Neural crest cell (in vitro differentiated cells): ENCODE results near the gene PLEKHO2. TPM values are rescaled to one million over a fixed set of nuclear protein-coding genes. Genes with fewer than 3 reads are reported as not detected.
A peak's percentile ranks its signal among the peaks of the same experiment; 100 is the strongest.

Experiments used
- DNase-seq: peaks from one replicate; pipeline ENCODE4 v3.0.0; 2021; ENCODE audit warnings: low read depth, mixed read lengths, low spot score
- H3K27ac Mint-ChIP-seq: one replicate; pipeline ENCODE4 v1.8.0; 2021; ENCODE audit warnings: mild to moderate bottlenecking, mixed read lengths; ENCODE audit not compliant: unreplicated experiment
- H3K27me3 Mint-ChIP-seq: 2 replicates; pipeline ENCODE4 v1.8.0; 2021; ENCODE audit warnings: low read depth, mild to moderate bottlenecking, mixed read lengths
- H3K36me3 Mint-ChIP-seq: 2 replicates; pipeline ENCODE4 v1.8.0; 2021; ENCODE audit warnings: low read depth, mild to moderate bottlenecking, mixed read lengths
- H3K4me1 Mint-ChIP-seq: 2 replicates; pipeline ENCODE4 v1.8.0; 2021; ENCODE audit warnings: mixed read lengths
- H3K4me3 Mint-ChIP-seq: one replicate; pipeline ENCODE4 v1.8.0; 2021; ENCODE audit warnings: mild to moderate bottlenecking, mixed read lengths
- H3K9me3 Mint-ChIP-seq: 2 replicates; pipeline ENCODE4 v1.8.0; 2021; ENCODE audit warnings: mixed read lengths
- CTCF ChIP-seq: fragments of 200-600 bp; sonication (generic); conservative IDR thresholded peaks from 2 replicates; pipeline ENCODE4 v1.5.0; 2021; ENCODE audit warnings: antibody characterized with exemption, mild to moderate bottlenecking
- total RNA-seq: library from RNA; stranded (reverse); gene quantifications from 2 replicates; pipeline ENCODE4 v1.2.1, GENCODE V29; 2021

The PLEKHO2 gene
- total RNA-seq, 1 donor from 2014 or later = 18.2 TPM

- H3K36me3 Mint-ChIP-seq = no peaks in the 10 kb centered on the region
- H3K27ac Mint-ChIP-seq = no peak overlapping the region
- peaks cover 22% of the 10 kb centered on the region for H3K4me1 Mint-ChIP-seq
- H3K9me3 Mint-ChIP-seq = no peaks in the 10 kb centered on the region
- DNase-seq = no peak
- TF ChIP-seq CTCF = no peak
- H3K4me3 Mint-ChIP-seq = no peak overlapping the region
- H3K27me3 Mint-ChIP-seq = peaks cover 6% of the 10 kb centered on the region
These were observed 37.1 kb upstream of the PLEKHO2 start for GRCh38 chr15:64804619-64805018.

GRCh38 chr15:64806509-64806908 is 35.2 kb upstream of the PLEKHO2 start:
- peaks cover 6% of the 10 kb centered on the region for H3K27me3 Mint-ChIP-seq
- H3K4me1 Mint-ChIP-seq = peaks cover 27% of the 10 kb centered on the region
- H3K4me3 Mint-ChIP-seq = no peak overlapping the region
- H3K27ac Mint-ChIP-seq = no peak overlapping the region
- no peaks in the 10 kb centered on the region for H3K9me3 Mint-ChIP-seq
- no peak for TF ChIP-seq CTCF
- no peak for DNase-seq
- H3K36me3 Mint-ChIP-seq = no peaks in the 10 kb centered on the region

GRCh38 chr15:64807051-64807749 is 34.5 kb upstream of the PLEKHO2 start:
- H3K4me3 Mint-ChIP-seq = no peak overlapping the region
- peaks cover 6% of the 10 kb centered on the region for H3K27me3 Mint-ChIP-seq
- H3K9me3 Mint-ChIP-seq = no peaks in the 10 kb centered on the region
- H3K4me1 Mint-ChIP-seq = peaks cover 27% of the 10 kb centered on the region
- H3K36me3 Mint-ChIP-seq = no peaks in the 10 kb centered on the region
- peak overlapping the region; percentile 43 for H3K27ac Mint-ChIP-seq
- no peak for TF ChIP-seq CTCF
- DNase-seq = no peak

GRCh38 chr15:64807751-64808222 is 33.9 kb upstream of the PLEKHO2 start:
- H3K4me1 Mint-ChIP-seq = peaks cover 27% of the 10 kb centered on the region
- no peak overlapping the region for H3K27ac Mint-ChIP-seq
- no peak overlapping the region for H3K4me3 Mint-ChIP-seq

GRCh38 chr15:64808785-64809453 is 32.8 kb upstream of the PLEKHO2 start:
- no peak for TF ChIP-seq CTCF
- no peak for DNase-seq
- no peak overlapping the region for H3K4me3 Mint-ChIP-seq
- no peaks in the 10 kb centered on the region for H3K36me3 Mint-ChIP-seq
- peaks cover 32% of the 10 kb centered on the region for H3K4me1 Mint-ChIP-seq
- H3K9me3 Mint-ChIP-seq = no peaks in the 10 kb centered on the region
- peaks cover 6% of the 10 kb centered on the region for H3K27me3 Mint-ChIP-seq
- no peak overlapping the region for H3K27ac Mint-ChIP-seq

More at GRCh38 chr15:64807751-64808222, 33.9 kb upstream of the PLEKHO2 start:
- no peak for TF ChIP-seq CTCF
- no peaks in the 10 kb centered on the region for H3K36me3 Mint-ChIP-seq
- DNase-seq = no peak
- H3K9me3 Mint-ChIP-seq = no peaks in the 10 kb centered on the region
- peaks cover 6% of the 10 kb centered on the region for H3K27me3 Mint-ChIP-seq
